GM21576 (cell line): Measurements from ENCODE around the gene UBE2L6.
"Not testable (repeated sequence)": the region's sequence is repeated elsewhere in the genome, so short reads cannot be mapped to it uniquely, and the experiment has no call there.

Experiments used
- ATAC-seq: cut with Tn5 transposase; IDR thresholded peaks from one replicate; pipeline ENCODE4 v1.9.1; 2021; ENCODE audit warnings: mild to moderate bottlenecking, moderate library complexity; ENCODE audit not compliant: unreplicated experiment

Gene UBE2L6

DNA sequence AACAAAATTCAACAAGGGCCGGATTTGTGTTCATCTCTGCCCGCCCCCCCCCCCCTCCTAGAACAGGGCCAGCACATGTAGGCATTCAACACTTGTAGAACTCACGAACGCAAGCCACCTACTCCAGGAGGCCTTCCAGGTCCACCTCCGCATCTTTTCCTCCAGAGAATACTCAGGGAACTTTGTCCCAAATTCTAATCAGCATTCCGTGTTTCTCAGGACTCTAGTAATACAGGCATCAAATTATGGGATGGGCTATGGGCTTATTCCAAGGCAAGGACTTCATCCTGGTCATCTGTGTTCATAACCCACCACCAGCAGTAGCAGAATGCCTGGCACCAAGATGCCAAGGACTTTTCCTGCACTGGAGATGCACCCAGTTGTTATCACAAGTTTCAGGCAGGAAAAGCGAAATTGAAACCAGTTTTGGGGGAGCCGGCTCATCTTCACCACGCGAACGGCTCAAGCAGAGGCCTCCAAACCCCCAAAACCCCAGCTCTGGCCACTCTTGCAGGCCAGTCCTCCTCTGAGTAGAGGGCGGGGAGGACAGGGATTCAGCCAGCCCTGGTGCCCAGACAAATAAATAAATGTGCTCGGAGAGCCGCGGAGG, 462 bp downstream of the UBE2L6 start:
- ATAC-seq: peak; percentile 1

DNA sequence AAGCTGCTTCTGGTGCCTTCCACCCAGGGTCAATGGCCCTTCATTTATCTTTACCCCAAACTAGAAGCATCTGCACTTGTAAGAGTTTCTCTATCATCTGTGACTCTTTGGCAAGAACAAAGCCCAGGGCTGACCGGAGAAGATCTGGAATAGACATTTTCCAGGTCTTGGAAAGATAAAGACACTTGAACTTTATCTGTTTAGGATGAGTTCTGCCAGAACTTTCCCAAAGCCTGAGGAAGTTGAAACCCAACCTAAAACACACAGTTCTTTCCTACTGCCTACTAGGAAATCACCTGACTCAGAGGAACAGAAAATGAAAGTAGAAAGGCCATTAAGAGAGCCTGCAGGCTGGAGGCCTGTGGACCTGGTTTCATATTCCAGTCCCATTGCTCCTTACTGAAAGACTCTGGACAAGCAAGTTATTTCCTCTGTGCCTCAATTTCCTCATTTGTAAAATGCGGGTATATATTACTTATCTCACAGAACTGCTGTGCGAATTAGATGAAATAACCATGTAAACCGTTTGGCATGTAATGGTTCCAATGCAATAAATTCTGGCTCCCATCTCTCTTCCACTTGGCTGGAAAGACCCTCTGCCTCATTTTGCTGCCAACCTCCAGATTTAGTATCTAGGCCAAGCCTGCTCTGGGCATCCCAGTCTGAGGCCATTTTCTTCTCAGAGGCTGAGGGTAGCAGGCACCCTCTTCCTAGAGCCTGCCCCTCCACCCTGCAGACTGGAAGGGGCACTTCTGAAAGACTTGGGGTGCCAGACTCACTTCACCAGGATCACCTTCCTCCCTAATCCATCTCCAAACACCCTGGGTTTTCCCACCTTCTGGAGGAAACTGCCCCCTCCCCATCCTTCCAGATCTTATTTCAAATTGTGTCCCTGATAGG, 1.2 kb downstream of the UBE2L6 start:
- peak; percentile 65 for ATAC-seq

DNA sequence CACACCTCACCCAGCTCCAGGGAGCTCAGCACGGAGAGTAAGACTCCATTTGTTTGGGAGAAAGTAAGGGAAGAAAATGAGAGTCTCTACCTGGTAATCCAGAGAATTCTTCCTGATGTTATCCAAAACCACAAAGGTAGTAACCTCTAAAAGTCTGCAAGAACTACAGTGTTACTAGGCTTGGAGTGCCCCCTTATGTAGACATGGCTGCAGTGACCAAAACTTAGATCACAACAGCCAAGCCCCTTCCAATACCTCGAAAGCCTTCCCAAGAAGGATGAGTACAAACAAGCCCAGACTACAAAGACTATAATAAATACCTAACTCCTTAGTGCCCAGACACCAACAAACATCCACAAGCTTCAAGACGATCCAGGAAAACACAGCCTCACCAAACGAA, 4.9 kb downstream of the UBE2L6 start:
- no peak for ATAC-seq

DNA sequence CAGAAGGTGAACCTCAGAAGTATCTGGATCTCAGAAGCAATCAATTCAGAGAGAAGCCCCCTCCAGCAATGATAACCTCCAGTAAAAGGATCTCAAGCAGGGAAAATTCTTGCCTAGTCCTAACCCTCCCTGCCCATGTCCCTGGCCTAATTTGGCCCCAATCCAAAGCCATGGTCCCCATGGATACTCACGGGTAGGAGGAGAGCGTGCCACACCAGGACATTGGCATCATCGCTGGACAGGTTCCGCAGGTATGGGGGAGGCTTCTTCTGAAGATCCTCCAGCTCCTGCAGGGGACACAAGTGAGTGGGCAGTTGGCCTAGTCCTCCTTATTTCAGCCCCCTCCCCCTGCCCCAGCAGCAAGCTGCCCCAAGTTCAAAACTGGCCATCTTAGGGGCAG, 7.3 kb downstream of the UBE2L6 start:
- ATAC-seq: no peak

DNA sequence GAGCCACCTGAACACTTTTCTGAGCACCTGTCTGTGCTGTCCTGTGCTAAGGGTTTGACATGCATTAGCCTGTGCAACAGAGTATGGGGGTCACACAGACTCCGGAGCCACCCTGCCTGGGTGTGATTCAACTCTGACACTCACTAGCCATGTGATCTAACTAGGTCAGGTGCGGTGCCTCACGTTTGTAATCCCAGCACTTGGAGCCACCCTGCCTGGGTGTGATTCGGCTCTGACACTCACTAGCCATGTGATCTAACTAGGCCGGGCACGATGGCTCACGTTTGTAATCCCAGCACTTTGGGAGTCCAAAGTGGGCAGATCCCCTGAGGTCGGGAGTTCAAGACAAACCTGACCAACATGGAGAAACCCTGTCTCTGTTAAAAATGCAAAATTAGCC, 11.4 kb downstream of the UBE2L6 start:
- no peak for ATAC-seq

DNA sequence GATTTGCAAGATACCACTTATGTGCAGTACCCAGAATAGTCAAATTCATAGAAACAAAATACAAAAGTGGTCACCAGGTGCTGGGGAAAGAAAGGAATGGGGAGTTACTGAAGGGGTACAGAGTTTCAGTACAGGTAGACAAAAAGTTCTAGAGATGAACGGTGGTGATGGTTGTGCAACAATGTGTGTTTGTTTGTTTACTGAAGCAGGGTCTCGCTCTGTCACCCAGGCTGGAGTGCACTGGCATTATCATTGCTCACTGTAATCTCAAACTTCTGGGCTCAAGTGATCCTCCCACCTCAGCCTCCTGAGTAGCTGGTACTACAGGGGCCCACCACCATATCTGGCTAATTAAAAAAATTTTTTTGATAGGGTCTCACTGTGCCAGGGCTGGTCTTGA, 12.1 kb downstream of the UBE2L6 start:
- ATAC-seq: no peak

DNA sequence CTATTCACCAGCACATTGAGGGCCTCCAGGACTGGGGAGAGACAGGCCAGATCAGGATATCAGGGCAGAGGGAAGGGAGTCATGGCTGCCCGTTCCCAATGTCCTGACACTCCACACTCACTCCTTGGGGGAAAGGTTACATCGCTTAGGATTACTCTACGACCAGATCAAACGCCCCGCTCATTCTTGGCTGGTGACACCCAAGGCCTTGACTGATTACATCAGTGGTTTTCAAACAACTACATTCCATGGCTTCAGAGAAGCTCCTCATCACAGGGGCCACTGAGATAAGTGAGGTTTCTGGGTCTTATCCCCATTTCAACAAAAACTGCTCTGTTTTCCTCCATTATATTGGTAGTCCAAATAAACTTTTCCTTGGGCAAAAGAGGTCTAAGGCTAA, 15.0 kb downstream of the UBE2L6 start:
- no peak for ATAC-seq

DNA sequence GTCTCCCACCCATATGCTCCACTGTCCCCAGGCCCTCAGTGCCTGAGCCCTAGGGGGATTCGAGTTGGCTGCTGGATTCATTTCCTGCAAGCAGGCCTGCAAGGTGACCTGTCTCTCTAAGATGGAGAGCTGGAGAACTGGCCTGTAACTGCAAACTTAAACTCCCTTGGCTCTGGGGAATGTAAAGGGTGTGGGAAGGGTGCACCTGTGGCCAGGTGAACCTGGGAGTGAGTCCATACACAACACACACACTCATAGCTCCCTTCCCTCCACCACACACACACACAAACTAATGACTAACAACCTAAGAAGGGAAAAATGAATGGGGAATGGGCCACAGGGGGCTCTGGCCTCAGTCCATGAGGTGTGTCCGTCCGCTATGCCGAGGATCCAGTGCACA, 15.5 kb downstream of the UBE2L6 start:
- ATAC-seq: no peak

DNA sequence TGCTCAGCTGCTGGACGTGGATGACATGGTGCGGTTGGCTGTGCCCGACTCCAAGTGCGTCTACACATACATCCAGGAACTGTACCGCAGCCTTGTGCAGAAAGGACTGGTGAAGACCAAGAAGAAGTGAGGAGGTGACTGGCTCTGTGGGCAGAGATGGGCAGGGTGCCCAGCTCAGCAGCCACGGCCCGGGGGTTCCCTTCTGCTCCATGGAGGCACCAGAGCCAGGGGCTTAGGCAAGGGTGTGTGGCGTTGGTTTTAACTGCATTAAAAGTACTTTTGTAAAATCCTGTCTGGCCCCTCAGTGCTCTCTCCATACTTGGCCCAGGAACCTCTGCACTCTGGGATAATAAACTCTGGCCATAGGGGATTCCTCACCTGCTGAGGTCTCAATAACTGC, 17.5 kb downstream of the UBE2L6 start:
- ATAC-seq: no peak

DNA sequence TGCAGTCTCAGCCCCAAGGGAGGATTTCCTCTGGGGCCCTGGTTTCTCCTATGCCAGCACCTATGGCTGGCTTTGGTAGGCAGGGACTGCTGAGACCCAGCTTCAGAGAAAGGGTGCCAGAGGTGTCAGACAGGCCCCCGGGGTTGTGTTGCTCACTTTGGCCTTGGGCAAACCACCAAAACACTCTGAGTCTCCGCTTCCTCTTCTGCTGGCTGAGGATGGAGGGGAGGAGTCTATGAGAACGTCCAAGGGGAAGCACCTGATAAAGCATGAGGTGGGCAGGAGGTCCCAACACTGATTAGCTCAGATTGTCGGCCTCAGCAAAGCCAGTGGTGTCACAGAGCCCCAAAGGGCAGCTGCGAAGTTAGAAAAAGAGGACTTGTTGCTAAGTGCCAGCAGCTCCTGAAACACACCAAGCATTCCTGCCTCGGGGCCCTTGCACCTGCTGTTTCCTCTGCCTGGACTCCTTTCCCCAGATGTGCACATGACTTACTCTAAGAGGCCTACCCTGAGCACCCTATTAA, 19.6 kb downstream of the UBE2L6 start:
- ATAC-seq: peak; percentile 91

DNA sequence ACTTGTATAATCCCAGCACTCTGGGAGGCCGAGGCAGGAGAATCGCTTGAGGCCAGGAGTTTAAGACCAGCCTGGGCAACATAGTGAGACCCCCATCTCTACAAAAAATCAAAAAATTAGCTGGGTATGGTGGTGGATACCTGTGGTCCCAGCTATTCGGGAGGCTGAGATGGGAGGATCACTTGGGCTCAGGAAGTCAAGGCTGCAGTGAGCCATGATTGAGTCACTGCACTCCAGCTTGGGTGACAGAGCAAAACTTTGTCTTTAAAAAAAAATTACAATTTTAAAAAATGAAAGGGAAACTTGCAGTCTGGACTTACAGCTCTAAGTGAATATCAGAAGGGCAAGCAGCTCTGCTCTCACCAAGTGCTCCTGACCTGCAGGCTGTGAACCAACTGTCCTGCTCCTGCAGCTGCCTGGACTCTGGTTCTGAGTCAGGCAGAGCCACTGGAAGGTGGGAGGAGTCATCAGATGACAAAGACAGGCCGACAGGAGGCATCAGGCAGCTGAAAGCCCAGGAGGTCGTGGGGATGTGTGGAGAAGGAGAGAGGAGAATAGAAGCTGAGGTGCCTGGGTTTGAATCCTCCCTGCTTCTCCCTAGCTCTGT, 20.5 kb downstream of the UBE2L6 start:
- peak; percentile 44 for ATAC-seq

DNA sequence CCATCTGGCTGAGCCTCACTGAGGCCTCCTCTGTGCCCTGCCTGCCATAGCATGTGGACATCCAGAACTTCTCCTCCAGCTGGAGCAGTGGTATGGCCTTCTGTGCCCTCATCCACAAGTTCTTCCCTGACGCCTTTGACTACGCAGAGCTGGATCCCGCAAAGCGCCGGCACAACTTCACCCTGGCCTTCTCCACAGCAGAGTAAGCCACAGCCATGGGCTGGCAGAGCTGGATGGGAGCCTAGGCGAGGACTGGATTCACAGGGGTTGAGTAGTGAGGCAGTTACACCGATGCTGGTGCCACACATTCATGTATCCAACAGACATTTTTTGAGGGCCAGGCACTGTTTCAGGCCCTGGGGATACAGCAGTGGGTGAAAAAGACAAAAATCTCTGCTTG, 21.0 kb downstream of the UBE2L6 start:
- no peak for ATAC-seq

DNA sequence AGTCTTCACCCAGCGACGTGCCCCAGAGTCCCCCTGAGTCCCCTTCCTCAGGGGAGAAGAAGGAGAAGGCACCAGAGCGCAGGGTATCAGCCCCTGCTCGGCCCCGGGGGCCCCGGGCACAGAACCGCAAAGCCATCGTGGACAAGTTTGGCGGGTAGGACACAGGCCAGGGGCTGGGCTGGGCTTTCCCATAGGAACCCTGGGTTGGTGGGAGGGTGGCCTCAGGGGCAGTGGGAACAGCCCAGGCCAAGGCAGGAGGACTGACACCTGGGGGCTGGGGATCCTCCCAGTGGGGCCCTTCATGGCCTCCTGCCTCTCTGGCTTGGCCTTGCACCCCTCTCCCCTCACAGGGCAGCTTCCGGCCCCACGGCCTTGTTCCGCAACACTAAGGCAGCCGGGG, 21.6 kb downstream of the UBE2L6 start:
- no peak for ATAC-seq

DNA sequence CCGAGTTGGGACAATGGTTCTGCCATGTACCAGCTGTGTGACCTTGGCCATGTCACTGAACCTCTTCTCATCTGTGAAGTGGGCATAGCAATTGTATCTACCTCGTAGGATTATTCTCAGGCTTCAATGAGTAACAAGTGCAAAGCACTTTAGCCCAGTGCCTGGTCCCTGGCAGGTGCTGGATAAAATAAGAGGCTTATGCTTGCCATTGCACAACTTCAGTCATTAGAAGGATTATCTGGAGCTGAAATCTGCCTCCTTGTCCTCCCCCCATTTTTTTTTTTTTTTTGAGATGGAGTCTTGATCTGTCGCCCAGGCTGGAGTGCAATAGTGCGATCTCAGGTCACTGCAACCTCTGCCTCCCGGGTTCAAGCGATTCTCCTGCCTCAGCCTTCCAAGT, 22.9 kb downstream of the UBE2L6 start:
- no peak for ATAC-seq

DNA sequence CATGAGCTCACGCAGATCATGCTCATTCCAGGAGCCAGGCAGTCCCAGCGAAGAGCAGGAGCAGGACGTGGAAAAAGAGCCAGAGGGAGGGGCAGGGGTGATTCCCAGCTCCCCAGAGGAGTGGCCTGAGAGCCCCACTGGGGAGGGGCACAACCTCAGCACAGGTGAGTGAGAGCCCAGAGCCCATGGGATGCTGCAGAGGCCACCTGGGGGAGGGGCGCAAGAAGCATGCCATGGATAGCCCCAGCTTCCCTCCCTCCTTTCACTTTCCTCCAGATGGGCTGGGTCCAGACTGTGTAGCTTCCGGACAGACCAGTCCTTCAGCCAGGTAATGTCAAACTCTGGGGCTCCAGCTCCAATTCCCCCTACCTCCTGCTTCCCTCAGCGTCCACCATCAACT, 23.9 kb downstream of the UBE2L6 start:
- ATAC-seq: no peak

DNA sequence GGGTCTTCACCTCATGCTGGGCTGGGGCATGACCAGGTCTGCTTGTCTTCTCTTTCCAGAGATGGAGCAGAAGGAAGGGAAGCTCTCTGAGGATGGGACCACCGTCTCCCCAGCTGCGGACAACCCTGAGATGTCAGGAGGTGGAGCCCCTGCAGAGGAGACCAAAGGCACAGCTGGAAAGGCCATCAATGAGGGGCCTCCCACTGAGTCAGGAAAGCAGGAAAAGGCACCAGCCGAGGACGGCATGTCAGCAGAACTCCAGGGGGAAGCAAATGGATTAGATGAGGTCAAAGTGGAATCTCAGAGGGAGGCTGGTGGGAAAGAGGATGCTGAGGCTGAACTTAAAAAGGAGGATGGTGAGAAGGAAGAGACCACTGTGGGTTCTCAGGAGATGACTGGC, 24.9 kb downstream of the UBE2L6 start:
- ATAC-seq: no peak

DNA sequence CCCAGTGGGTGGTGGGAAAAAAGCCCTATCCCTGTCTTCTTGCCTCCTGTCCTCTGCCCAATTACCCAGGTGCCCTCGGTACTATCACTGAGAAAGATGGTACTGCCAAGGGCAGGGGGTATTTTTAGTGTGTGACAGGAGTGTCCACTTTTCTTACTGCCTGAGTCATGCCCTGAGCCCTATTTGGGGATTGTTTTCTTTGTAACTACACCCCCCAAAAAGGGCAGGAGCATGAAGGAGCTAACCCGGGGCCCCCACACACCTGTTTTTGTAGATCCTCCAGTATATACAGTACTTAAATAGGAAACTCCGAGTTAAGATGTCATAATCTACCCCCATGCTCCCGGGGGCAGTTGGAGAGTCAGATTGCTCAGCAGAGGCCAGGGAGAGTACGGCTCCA, 26.3 kb downstream of the UBE2L6 start:
- ATAC-seq: no peak

DNA sequence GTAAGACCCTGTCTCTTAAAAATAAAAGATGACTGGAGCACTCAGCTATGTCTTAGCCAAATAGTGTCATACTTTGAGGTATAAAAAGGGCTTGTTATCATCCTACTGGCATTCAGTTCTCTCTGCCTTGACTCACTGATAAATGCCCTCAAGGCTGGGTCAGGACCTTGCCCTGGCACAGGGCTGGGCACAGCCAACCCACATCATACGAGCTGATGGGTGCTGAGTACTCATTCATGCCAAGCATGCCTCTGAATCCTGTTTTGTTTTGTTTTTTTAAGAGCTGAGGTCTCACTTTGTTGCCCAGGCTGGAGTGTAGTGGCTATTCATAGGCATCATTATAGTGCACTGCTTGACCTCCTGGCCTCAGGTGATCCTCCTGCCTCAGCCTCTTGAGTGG, 28.1 kb downstream of the UBE2L6 start:
- no peak for ATAC-seq

DNA sequence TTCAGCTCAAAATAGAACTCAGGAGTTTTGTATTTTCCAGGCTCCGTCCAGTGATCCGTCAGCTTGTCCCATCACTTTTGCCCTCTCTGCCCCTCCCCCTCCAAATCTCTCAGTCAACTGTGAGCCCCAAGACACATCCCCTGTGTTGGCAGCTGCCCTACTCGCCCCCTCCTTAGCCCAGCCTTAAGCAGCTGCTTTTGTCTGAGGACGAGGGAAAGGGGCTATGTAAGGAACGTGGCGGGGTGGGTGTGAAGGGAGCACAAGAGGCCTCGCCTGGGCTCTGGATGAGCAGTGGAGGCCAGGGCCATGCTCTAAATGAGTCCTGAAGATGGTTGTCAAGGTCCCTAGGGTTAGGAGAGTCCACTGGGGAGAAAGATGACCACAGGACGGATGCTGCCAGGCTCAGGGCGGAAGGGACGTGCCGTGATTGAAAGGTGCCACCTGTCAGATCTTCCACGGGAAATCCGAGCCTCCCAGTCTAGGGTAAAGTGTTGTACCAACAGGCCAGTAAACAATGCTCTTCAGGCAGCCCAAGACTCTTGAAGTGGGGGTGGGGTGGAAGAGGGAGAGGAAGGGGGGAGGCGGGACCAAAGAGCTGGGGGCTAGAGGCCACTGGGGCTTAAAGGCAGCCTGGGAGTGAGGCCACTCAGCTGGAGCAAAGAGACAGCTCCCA, 30.4 kb downstream of the UBE2L6 start, which contains the start of gene SMTNL1:
SMTNL1 (plus strand) TSS at position 649 of the 673 bp plus-strand sequence. CDS start 5,048 bp downstream, outside the sequence.
- ATAC-seq: no peak

DNA sequence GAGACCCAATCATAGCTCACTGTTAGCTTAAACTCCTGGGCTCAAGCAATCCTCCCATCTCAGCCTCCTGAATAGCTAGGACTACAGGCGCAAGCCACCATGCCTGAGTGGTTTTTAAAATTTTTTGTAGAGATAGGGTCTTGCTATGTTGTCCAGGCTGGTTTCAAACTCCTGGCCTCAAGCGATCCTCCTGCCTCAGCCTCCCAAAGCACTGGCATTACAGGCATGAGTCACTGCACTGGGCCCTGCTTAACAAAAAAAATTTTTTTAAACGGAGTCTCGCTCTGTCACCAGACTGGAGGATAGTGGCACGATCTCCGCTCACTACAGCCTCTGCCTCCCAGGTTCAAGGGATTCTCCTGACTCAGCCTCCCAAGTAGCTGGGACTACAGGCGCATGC, 33.0 kb downstream of the UBE2L6 start:
- not testable (repeated sequence) for ATAC-seq
